ENCODE results near the gene P2RY14.

Gene P2RY14
- 2.1 to 3.3 reads per million in 2 donors for total RNA-seq

- DNase-seq: no peak
Observed at GRCh38 chr3:151278230-151278629, at the start of gene P2RY14. TSS of gene P2RY14 (minus strand) at chr3:151278542. CDS start at chr3:151214316, 64,226 bp downstream.

DNA sequence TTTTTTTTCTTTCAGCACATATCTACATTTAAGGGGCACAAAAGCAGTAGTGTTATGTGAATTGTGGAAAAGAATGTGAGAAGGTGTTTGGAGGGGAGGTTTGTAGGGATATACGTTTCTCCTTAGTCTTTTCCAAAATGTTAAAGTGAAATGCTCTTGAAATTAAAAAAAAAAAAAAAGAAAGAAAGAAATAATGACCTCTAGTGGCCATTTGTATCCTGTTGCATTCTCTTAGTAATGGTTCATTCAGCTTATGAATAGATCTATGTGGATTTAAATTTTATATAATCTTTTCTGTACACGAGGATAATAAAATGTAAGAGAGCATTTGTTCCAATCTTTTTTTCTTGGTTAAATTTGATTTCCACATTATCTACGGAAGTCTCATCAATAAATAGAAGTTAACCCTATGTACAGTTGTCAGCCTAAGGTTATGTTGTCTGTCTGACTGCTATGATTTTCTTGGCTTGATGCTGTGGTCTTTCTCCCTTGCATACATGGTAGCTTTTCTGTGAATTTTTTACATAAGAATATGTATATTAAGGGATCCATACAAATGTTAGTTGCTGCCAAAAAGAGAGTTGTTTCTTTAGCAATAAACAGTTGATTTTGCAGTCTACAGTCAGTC, 49.3 kb upstream of the P2RY14 start:
- DNase-seq: no peak

DNA sequence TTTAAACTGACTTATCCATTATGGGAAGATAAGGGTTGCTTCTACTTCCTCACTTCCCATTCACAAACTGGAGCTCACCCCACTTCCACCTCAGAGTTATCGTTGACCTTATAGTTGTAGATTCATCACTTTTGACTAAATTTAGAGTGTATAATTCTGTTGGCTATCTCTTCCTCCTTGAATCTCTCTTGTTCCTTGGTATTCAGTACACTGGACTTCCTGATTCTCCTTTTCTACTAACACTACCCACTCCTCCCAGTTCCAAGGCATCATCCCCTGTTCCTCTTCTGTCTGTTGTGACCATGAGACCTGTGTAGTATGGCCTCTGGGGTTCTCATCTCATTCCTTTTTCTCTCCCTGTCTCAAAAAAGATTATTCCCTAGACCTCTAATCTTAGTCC, 44.2 kb upstream of the P2RY14 start:
- no peak for DNase-seq

GRCh38 chr3:151321526-151321925, 43.2 kb upstream of the P2RY14 start:
- DNase-seq: no peak

GRCh38 chr3:151320131-151320530, 41.8 kb upstream of the P2RY14 start:
- DNase-seq: no peak

DNA sequence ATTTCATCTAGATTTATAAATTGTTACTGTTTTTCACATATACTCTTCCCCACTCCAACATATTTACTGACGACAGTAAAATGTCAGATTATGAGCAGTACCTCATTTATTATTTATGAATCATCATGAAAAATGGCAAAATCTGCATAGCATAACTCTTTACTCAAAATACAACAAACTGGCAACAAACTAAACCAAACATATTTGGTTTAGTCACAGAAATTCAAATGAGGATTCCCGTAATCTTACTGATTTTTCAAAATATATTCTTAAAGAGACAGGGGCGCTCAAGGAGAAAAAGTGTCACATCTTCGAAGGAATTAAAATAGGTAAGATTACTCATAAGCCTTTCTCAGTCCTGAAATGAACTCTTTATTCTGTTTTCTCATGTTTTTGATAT, 41.3 kb upstream of the P2RY14 start:
- DNase-seq: no peak

GRCh38 chr3:151318991-151319390, 40.6 kb upstream of the P2RY14 start:
- no peak for DNase-seq

- no peak for DNase-seq
Observed at GRCh38 chr3:151318313-151318712, 40.0 kb upstream of the P2RY14 start.

DNA sequence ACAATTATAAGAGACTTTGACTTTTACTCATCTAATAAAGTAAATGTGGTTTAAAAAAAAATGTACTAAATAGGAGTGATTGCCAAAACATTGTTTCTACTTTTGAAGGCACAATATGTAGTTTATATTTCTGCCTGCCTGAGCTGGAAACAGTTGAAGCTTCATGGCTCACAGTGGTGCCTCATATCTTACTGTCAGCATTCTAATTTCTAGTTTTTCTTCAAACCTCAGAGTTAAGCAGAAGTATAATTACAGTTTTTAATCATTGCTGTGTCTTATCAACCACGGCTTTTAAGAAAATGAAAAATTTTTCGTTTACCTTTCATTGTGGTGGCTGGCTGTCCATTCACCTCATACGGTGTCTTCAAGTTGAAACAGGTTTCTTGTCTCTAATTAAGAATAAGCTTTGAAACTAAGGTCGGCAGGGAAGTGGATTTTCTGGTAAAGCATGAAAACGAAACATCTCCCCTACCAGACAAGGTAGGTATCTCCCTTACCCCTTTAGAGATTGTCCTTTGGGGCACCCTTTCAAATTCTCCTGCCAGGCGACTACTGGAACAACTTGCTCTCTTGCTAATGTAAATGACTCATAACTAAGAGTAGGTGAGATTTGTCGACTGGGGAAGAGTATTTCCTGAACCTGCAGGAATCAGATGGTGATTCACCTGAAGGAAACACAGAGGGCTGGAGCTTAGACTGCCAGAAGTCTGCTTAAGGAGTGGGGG, 38.1 kb upstream of the P2RY14 start, which contains the start of gene GPR87:
Gene GPR87 (minus strand): TSS at position 554 of the 725 bp plus-strand sequence. CDS start 16,720 bp downstream, outside the sequence.
- DNase-seq: no peak

- DNase-seq: no peak
Observed at GRCh38 chr3:151315846-151316245, 37.5 kb upstream of the P2RY14 start.

DNA sequence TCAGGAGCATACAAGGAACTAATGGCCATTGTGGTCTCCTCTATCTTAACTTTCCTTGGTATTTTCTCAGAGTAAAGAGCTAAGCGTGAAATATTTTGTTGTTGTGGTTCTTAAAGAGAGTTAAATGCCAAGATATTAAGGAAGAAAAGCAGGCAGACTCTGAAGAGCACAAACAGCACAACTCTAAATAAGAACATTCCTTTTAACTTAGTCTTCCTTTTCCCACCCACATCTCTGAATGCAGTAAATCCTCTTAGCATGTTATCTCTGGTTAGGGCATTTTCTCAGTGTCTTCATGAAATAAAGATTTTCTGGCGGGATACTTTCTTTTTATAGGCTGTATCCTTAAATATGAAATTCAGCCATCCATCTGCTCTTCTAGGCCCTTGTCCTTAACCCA, 36.8 kb upstream of the P2RY14 start:
- DNase-seq: no peak

- no peak for DNase-seq
Observed at GRCh38 chr3:151314593-151314992, 36.3 kb upstream of the P2RY14 start.

- no peak for DNase-seq
Observed at GRCh38 chr3:151314137-151314536, 35.8 kb upstream of the P2RY14 start.

GRCh38 chr3:151312972-151313371, 34.6 kb upstream of the P2RY14 start:
- DNase-seq: no peak

DNA sequence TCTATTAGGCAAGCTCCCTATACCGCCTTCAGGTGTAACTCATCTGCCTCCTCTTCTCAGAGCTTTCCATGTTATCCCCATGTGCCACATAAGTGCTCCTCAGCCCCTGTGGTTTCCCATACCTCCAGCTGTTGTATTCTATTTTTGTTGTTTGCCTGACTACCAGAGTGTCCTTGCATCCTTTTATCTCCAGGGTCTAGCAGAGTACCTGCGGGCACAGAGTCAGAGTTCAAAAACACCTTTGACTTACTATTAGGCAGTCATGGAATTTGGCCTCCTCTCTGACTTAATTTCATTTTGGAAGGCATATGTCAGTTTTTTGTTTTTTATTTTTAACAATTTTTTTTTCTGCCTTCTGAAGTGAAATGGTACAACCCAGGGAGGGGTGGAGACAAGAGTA, 31.2 kb upstream of the P2RY14 start:
- no peak for DNase-seq

DNA sequence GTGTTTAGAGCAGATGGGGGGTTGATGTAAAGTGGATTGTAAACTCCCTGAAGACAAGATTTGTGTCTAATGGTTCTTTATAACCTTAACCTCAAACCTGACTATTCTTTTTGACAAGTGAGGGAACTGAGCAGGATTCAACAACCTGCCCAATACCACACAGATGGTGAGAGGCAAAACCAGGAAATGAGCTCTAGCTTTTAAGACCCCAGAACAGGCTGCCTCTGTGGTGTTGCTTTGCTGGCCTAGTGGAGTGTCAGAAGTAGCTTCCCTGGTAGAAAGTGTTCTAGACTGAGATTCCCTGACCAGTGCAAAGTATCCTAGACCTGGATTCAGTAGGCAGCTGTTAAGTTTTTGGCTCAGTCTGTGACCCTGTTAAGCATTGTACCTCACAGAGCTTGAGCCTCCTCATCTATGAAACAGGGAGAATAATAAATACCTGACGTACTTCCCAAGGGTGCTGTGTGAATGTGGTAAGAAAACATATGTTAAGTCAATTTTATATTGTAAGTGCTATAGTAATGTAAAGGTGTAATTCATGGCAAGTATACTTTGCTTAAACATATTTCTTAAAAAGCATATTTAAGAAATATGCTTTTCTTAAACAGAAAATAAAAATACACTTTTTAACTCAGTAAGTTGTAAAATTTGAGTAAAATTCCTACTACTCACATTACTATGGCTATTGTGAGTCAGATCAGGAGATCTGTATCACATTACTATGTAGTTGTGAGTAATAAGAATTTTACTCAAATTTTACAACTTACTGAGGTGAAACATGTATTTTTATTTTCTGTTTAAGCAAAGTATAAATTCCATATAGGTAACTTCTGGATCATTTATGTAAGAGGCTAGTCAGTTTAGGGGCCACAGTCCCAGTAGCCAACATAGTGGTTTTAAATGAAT, 29.5 kb upstream of the P2RY14 start:
- DNase-seq: no peak

- no peak for DNase-seq
Observed at GRCh38 chr3:151307131-151307530, 28.8 kb upstream of the P2RY14 start.

DNA sequence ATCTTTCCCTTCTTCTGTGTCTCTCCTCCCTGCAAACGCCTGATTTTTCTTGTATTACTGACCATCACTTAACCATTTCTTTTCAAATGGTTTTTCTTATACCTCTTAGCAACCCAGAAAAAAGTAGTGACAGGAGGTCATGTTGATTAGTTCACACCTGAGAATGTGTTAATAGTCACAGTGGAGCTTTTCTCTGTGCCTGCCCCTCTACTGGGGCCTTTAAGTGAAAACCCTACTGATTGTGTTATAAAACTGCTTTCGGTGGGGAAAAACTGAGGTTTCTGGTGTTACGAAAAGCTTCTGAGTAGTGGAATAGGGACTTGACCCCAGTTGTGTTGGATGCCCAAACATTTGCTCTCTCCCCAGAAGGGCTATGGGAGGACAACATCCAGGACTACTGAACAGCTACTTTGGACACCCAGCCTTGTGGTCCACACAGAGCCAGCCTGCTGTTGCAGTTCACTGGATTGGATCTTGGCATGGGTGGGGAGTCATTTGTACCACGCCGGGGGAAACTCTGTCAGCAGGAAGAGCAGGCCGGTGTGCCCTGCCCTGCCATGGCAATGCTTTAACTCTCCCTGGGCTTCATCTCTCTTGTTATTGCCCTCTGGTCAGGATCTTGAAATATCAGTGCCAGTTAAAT, 27.9 kb upstream of the P2RY14 start:
- DNase-seq: no peak

DNA sequence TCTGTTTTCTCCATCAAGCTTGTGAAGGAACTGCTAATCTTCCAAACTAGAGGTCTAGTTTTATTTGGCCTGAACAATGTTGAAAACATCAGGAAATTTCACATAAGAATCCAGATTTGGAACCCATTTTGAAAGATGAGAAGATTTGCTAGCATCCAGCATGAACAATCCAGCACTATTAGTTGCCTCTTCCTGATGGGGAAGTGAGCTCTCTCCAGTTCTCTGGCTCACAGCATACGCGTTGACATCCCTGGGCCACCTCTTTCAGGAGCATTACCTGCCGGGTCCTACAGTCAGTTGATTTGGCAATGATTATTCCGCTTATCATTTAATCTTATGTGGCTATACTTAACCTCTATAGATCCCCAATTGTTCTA, 27.4 kb upstream of the P2RY14 start:
- DNase-seq: no peak

DNA sequence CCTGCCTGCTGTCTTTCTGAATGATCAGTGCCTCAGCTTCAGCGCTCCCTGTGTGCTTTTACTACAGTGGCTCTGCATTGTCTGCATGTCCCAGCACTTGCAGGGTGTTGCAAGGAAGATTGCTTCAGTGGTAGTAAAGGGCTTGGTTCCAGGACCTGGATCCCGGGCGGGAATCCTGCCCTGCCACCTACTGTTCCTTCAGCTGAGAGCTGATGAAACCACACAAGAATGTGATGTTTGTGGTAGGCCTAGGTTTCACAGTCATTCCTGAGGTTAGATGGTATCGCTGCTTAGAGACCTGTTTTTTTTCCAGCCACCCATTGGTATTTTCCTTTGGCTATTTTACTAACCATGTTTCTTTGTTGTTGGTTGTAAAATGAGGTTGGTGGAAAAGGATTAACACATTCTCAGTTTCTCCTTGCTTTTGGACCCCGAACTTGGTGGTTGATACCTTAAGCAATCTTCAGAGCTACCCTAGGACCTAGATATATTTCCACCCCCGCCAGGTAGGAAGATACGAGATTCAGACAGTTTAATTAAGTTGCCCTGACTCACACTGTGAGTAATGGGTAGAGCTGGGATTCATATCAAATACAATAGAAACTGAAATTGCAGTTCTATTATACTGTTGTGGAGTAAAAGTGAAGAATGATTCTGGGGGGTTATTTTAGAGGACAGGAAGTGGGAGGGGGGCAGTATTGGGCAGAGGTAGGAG, 26.9 kb upstream of the P2RY14 start:
- DNase-seq: no peak

DNA sequence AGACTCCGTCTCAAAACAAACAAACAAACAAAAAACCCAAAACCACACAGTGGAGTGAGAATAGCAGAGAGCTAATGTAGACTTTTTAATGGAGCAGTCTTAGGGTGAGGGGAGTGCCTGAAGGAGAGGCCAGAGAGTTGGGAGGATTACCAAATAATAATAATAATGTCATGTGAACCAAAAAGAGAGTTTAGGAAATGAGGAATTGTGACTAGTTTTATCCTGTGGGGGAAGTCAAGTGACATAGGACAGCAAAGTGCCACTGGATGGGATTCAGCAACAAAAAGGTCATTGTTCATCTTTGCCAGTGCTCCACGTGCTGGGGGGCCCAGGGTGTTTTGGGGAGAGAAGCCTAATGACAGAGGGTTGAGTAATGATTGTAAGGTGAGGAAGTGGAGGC, 25.4 kb upstream of the P2RY14 start:
- DNase-seq: no peak

- DNase-seq: no peak
Observed at GRCh38 chr3:151301787-151302186, 23.4 kb upstream of the P2RY14 start.
